ENCODE results near the gene TMEM235.

The TMEM235 gene

GRCh38 chr17:78255953-78256706 lies 24.7 kb downstream of the TMEM235 start:
- no peak for DNase-seq

GRCh38 chr17:78256707-78257591 lies 25.5 kb downstream of the TMEM235 start:
- DNase-seq: no peak

GRCh38 chr17:78257810-78258322 lies 26.4 kb downstream of the TMEM235 start:
- DNase-seq: peak; percentile 9 to 59

GRCh38 chr17:78258323-78259191 lies 27.1 kb downstream of the TMEM235 start:
- peak in 1 of 2 experiments; percentile 18 for DNase-seq

- DNase-seq: no peak
Observed at GRCh38 chr17:78259192-78259554, 27.7 kb downstream of the TMEM235 start.

GRCh38 chr17:78263063-78263735 lies 31.8 kb downstream of the TMEM235 start:
- DNase-seq: no peak

- DNase-seq: no peak
Observed at GRCh38 chr17:78263736-78264340, 32.4 kb downstream of the TMEM235 start.

GRCh38 chr17:78264590-78264989 lies 33.2 kb downstream of the TMEM235 start:
- no peak for DNase-seq

- DNase-seq: no peak
Observed at GRCh38 chr17:78265121-78265520, 33.7 kb downstream of the TMEM235 start.

- no peak for DNase-seq
Observed at GRCh38 chr17:78266231-78266631, 34.8 kb downstream of the TMEM235 start.

- no peak for DNase-seq
Observed at GRCh38 chr17:78266771-78267170, 35.3 kb downstream of the TMEM235 start.

GRCh38 chr17:78267253-78268073 lies 36.0 kb downstream of the TMEM235 start:
- DNase-seq: no peak

- no peak for DNase-seq
Observed at GRCh38 chr17:78268191-78268874, 36.9 kb downstream of the TMEM235 start.

- no peak for DNase-seq
Observed at GRCh38 chr17:78268951-78269905, 37.8 kb downstream of the TMEM235 start.

GRCh38 chr17:78269955-78270381 lies 38.5 kb downstream of the TMEM235 start:
- DNase-seq: no peak

- DNase-seq: no peak
Observed at GRCh38 chr17:78271419-78272170, 40.2 kb downstream of the TMEM235 start.

- no peak for DNase-seq
Observed at GRCh38 chr17:78272181-78272913, 40.9 kb downstream of the TMEM235 start.

- DNase-seq: no peak
Observed at GRCh38 chr17:78272914-78273258, 41.5 kb downstream of the TMEM235 start.

Data from AML-193 (cell line).